Smooth muscle cell of trachea (primary cell): ENCODE results near the gene MYH10. TPM values are rescaled to one million over a fixed set of nuclear protein-coding genes. Genes with fewer than 3 reads are reported as not detected.

Experiments used
- total RNA-seq: library from RNA; depleted of rRNA; stranded (reverse); fragments of >200 nt; gene quantifications from 2 replicates; pipeline ENCODE4 v1.2.1, GENCODE V29; 2014

Gene MYH10
- 110 and 121 TPM in 2 replicates for total RNA-seq

DNA sequence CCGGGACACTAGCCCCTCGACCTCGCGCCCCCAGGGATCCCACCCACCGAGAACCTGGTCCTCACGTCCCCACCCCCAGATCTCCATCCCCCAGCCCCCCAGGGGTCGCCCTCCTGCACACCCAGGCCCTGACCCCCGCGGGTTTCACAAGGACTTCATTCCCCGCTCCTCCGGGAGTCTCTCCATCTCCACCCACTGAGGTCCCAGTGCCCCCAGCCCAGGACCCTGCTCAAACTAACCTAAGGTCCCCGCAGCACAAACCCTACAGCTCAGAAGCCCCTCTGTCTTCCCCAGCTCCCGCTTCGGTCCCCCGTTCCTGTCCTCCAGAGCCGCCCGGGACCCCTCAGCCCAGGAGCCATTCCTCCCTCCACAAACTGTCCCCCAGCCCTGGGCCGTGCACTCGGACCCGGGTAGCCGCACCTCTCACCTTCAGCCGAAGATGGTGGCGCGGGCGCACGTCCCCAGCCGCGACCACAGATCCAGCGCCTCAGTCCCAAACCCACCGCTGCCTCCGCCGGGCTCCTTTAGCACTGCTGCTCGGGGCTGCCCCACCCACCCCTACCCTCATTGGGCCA, at the start of gene MYH10:
MYH10 (minus strand) TSS at position 499 of the 575 bp plus-strand sequence. CDS start 7,479 bp downstream, outside the sequence.

DNA sequence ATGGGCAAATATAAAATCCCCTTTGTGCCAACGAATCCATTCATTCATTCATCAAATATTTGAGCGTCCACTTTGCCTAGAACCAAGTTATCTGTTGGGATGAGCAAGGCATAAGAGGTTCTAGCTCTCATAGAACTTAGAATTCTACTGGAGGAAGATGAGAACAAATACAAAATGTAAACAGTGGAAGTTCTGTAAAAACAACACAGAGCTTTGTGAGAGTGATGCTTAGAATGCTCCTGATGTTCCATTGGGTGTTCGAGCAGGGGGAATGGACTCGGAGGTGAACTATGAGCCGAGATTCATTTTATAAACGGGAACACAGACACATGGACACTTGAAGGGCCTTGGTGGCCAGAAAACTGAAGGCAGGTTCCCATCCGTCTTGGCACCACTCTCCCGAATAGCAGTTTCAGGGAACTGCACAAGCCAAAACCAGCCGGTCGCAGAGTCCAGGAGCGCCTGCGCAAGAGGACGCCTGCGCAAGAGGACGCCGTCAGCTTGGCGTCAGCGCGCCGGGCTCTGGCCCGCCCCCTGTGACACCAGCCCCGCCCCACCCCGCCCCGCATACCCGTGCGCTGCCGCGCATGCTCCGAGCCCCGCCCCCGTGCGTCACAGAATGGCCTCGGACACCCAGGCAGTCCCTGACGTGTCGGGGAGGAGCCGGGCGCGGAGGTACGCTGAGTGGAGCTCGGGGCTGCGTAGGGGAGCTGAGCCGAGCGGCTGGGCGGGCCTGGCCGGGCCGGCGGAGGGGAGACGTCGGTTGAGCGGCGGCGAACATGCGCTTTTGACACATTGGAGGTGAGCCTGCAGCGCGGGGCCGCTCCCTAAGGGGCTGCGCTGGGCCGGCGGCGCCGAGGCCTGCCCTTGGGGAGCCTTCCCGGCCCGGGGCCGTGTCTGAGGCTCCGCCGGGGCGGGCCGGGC, 195.0 kb downstream of the MYH10 start, which contains the start of gene NDEL1:
NDEL1 (plus strand) TSS at position 640 of the 924 bp plus-strand sequence. CDS start 8,388 bp downstream, outside the sequence.

Other genes starting within 250 kb of the MYH10 start
- 1,897 and 3,622 TPM in 2 replicates for gene RPL26, start 247.5 kb downstream of the MYH10 start, total RNA-seq
- not detected in 2 replicates for gene RNF222, start 232.9 kb downstream of the MYH10 start, total RNA-seq
- gene NDEL1, start 194.8 kb downstream of the MYH10 start, total RNA-seq: 47.8 and 55.9 TPM in 2 replicates
- 0.17 TPM in 1 of 2 replicates, not detected in the other for gene CCDC42, start 114.1 kb upstream of the MYH10 start, total RNA-seq
- not detected in 2 replicates for gene SPDYE4, start 127.8 kb upstream of the MYH10 start, total RNA-seq
- gene MFSD6L, start 168.6 kb upstream of the MYH10 start, total RNA-seq: not detected in 2 replicates
- not detected in 2 replicates for gene PIK3R6, start 236.9 kb upstream of the MYH10 start, total RNA-seq